SK-N-SH treated with all-trans-retinoic acid at 6 μM for 48 hours (cell line): ENCODE measurements around the gene HPSE.

ENCODE experiments used
- ATAC-seq: fragments of 200-7000 bp; cut with Tn5 transposase; 3 replicates; pipeline ENCODE4 v1.9.1; 2020; ENCODE audit warnings: mild to moderate bottlenecking, moderate library complexity
- BACH2 ChIP-seq: fragments of 250-450 bp; sonication (Bioruptor Pico); IDR thresholded peaks from 2 replicates; pipeline ENCODE4 v1.9.0; 2021; ENCODE audit warnings: mild to moderate bottlenecking, borderline replicate concordance
- CSDC2 ChIP-seq: fragments of 250-450 bp; sonication (Bioruptor Pico); IDR thresholded peaks from 2 replicates; pipeline ENCODE4 v1.5.0; 2020; ENCODE audit warnings: mild to moderate bottlenecking, moderate library complexity
- ESRRG ChIP-seq: fragments of 250-450 bp; sonication (Bioruptor Pico); IDR thresholded peaks from 2 replicates; pipeline ENCODE4 v1.6.1; 2021; ENCODE audit warnings: mild to moderate bottlenecking
- GLIS3 ChIP-seq: fragments of 250-450 bp; sonication (Bioruptor Pico); IDR thresholded peaks from 2 replicates; pipeline ENCODE4 v1.5.0; 2020; ENCODE audit warnings: mild to moderate bottlenecking, moderate library complexity
- ISL1 ChIP-seq: fragments of 250-450 bp; sonication (Bioruptor Pico); IDR thresholded peaks from 2 replicates; pipeline ENCODE4 v2.1.2; 2022; ENCODE audit warnings: mild to moderate bottlenecking, moderate library complexity
- OSR1 ChIP-seq: fragments of 250-450 bp; sonication (Bioruptor Pico); IDR thresholded peaks from 2 replicates; pipeline ENCODE4 v1.8.0; 2022; ENCODE audit warnings: moderate library complexity, mild to moderate bottlenecking, inconsistent platforms
- PATZ1 ChIP-seq: fragments of 250-450 bp; sonication (Bioruptor Pico); IDR thresholded peaks from 2 replicates; pipeline ENCODE4 v1.8.0; 2020; ENCODE audit warnings: mild to moderate bottlenecking, moderate library complexity, borderline replicate concordance
- PPARA ChIP-seq: fragments of 250-450 bp; sonication (Bioruptor Pico); IDR thresholded peaks from 2 replicates; pipeline ENCODE4 v1.5.0; 2020; ENCODE audit warnings: mild to moderate bottlenecking, borderline replicate concordance
- RARB ChIP-seq: fragments of 250-450 bp; sonication (Bioruptor Pico); IDR thresholded peaks from 2 replicates; pipeline ENCODE4 v1.8.0; 2021; ENCODE audit warnings: mild to moderate bottlenecking, moderate library complexity
- SNAI2 ChIP-seq: fragments of 250-450 bp; sonication (Bioruptor Pico); IDR thresholded peaks from 2 replicates; pipeline ENCODE4 v1.5.0; 2020; ENCODE audit warnings: mild to moderate bottlenecking, moderate library complexity
- TCF4 ChIP-seq: fragments of 250-450 bp; sonication (Bioruptor Pico); IDR thresholded peaks from 2 replicates; pipeline ENCODE4 v1.8.0; 2021; ENCODE audit warnings: mild to moderate bottlenecking, moderate library complexity, borderline replicate concordance
- TOX ChIP-seq: fragments of 250-450 bp; sonication (Bioruptor Pico); IDR thresholded peaks from 2 replicates; pipeline ENCODE4 v1.8.0; 2021; ENCODE audit warnings: mild to moderate bottlenecking, moderate library complexity, borderline replicate concordance
- ZFP3 ChIP-seq: fragments of 250-450 bp; sonication (Bioruptor Pico); IDR thresholded peaks from 2 replicates; pipeline ENCODE4 v1.5.0; 2020; ENCODE audit warnings: mild to moderate bottlenecking, moderate library complexity
- ZFP30 ChIP-seq: fragments of 450-650 bp; formaldehyde crosslinking; IDR thresholded peaks from 2 replicates; pipeline ENCODE4 v1.5.0; 2022; ENCODE audit warnings: mild to moderate bottlenecking, moderate library complexity
- ZNF565 ChIP-seq: fragments of 450-650 bp; formaldehyde crosslinking; conservative IDR thresholded peaks from 2 replicates; pipeline ENCODE4 v1.5.0; 2020; ENCODE audit warnings: low read depth, mild to moderate bottlenecking, moderate library complexity
- ZNF70 ChIP-seq: fragments of 450-650 bp; formaldehyde crosslinking; IDR thresholded peaks from 2 replicates; pipeline ENCODE4 v1.5.0; 2020; ENCODE audit warnings: mild to moderate bottlenecking, moderate library complexity
- ZNF8 ChIP-seq: fragments of 450-650 bp; formaldehyde crosslinking; IDR thresholded peaks from 2 replicates; pipeline ENCODE4 v1.5.0; 2020; ENCODE audit warnings: mild to moderate bottlenecking, moderate library complexity
- TF ChIP-seq, protein P1 (sequence below): fragments of 250-450 bp; sonication (Bioruptor Pico); IDR thresholded peaks from 2 replicates; pipeline ENCODE4 v1.8.0; 2021; ENCODE audit warnings: low read depth, mild to moderate bottlenecking, moderate library complexity, borderline replicate concordance
- TF ChIP-seq, protein P2 (sequence below): fragments of 250-450 bp; sonication (Bioruptor Pico); IDR thresholded peaks from 2 replicates; pipeline ENCODE4 v1.5.0; 2020; ENCODE audit warnings: mild to moderate bottlenecking, moderate library complexity
- TF ChIP-seq, protein P3 (sequence below): fragments of 250-450 bp; sonication (Bioruptor Pico); IDR thresholded peaks from 2 replicates; pipeline ENCODE4 v1.5.1; 2021; ENCODE audit warnings: mild to moderate bottlenecking, moderate library complexity

Gene HPSE

GRCh38 chr4:83285055-83285407 is 49.6 kb downstream of the HPSE start:
- TF ChIP-seq PPARA (CRISPR knock-in tag) = no peak
- TF ChIP-seq SNAI2 (CRISPR knock-in tag) = no peak
- no peak for TF ChIP-seq ZFP3 (CRISPR knock-in tag)
- no peak for TF ChIP-seq ESRRG (CRISPR knock-in tag)
- no peak for TF ChIP-seq BACH2 (CRISPR knock-in tag)
- TF ChIP-seq PATZ1 (CRISPR knock-in tag) = no peak
- no peak for TF ChIP-seq GLIS3 (CRISPR knock-in tag)
- no peak for TF ChIP-seq TOX (CRISPR knock-in tag)
- TF ChIP-seq, protein P1, sequence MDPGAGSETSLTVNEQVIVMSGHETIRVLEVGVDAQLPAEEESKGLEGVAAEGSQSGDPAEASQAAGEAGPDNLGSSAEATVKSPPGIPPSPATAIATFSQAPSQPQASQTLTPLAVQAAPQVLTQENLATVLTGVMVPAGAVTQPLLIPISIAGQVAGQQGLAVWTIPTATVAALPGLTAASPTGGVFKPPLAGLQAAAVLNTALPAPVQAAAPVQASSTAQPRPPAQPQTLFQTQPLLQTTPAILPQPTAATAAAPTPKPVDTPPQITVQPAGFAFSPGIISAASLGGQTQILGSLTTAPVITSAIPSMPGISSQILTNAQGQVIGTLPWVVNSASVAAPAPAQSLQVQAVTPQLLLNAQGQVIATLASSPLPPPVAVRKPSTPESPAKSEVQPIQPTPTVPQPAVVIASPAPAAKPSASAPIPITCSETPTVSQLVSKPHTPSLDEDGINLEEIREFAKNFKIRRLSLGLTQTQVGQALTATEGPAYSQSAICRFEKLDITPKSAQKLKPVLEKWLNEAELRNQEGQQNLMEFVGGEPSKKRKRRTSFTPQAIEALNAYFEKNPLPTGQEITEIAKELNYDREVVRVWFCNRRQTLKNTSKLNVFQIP (CRISPR knock-in tag) = no peak
- no peak for TF ChIP-seq OSR1
- TF ChIP-seq, protein P2, sequence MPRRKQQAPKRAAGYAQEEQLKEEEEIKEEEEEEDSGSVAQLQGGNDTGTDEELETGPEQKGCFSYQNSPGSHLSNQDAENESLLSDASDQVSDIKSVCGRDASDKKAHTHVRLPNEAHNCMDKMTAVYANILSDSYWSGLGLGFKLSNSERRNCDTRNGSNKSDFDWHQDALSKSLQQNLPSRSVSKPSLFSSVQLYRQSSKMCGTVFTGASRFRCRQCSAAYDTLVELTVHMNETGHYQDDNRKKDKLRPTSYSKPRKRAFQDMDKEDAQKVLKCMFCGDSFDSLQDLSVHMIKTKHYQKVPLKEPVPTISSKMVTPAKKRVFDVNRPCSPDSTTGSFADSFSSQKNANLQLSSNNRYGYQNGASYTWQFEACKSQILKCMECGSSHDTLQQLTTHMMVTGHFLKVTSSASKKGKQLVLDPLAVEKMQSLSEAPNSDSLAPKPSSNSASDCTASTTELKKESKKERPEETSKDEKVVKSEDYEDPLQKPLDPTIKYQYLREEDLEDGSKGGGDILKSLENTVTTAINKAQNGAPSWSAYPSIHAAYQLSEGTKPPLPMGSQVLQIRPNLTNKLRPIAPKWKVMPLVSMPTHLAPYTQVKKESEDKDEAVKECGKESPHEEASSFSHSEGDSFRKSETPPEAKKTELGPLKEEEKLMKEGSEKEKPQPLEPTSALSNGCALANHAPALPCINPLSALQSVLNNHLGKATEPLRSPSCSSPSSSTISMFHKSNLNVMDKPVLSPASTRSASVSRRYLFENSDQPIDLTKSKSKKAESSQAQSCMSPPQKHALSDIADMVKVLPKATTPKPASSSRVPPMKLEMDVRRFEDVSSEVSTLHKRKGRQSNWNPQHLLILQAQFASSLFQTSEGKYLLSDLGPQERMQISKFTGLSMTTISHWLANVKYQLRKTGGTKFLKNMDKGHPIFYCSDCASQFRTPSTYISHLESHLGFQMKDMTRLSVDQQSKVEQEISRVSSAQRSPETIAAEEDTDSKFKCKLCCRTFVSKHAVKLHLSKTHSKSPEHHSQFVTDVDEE (CRISPR knock-in tag) = no peak
- TF ChIP-seq ZNF565 (CRISPR knock-in tag) = no peak
- TF ChIP-seq ZNF70 (CRISPR knock-in tag) = no peak
- TF ChIP-seq ZNF8 = no peak
- no peak for TF ChIP-seq TCF4
- TF ChIP-seq RARB = no peak
- TF ChIP-seq CSDC2 = no peak

GRCh38 chr4:83284193-83285054 is 50.2 kb downstream of the HPSE start, which contains the start of gene COQ2:
Gene COQ2 (minus strand): TSS chr4:83284798. CDS start chr4:83284764, 34 bp downstream.
- peak; percentile 95 for ATAC-seq
- TF ChIP-seq, protein P2 (CRISPR knock-in tag) = peak; percentile 64; the same call in 1 of the 2 replicates
- TF ChIP-seq ZFP30 (CRISPR knock-in tag) = no peak

More at GRCh38 chr4:83285055-83285407, 49.6 kb downstream of the HPSE start:
- 0 out of 3 replicates have a peak, but pooled peaks have one; percentile 12 for ATAC-seq

DNA sequence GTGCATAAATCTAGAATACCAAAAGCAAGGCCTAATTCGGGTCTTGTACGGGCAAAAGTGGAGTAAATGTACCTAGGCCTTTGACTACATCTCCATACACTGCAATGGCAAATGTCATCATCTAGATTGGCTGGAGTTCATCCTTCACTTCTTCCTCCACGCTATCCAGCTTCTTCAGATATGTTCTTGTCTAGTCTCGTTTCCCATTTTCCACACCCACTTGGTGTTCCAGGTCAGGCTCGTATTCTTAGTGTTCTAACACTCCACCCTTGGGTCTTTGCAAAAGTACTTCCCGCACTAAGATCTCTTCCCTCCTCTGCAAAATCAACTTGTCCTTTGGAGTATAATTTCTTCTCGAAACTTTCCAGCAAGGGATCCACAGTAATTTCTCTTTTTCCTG is 51.5 kb downstream of the HPSE start:
- no peak for ATAC-seq
- TF ChIP-seq ZNF8 = no peak
- no peak for TF ChIP-seq CSDC2
- no peak for TF ChIP-seq OSR1
- TF ChIP-seq, protein P3, sequence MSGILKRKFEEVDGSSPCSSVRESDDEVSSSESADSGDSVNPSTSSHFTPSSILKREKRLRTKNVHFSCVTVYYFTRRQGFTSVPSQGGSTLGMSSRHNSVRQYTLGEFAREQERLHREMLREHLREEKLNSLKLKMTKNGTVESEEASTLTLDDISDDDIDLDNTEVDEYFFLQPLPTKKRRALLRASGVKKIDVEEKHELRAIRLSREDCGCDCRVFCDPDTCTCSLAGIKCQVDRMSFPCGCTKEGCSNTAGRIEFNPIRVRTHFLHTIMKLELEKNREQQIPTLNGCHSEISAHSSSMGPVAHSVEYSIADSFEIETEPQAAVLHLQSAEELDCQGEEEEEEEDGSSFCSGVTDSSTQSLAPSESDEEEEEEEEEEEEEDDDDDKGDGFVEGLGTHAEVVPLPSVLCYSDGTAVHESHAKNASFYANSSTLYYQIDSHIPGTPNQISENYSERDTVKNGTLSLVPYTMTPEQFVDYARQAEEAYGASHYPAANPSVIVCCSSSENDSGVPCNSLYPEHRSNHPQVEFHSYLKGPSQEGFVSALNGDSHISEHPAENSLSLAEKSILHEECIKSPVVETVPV (CRISPR knock-in tag) = no peak
- TF ChIP-seq ISL1 (CRISPR knock-in tag) = no peak
